Smooth muscle cell (in vitro differentiated cells): ENCODE data around the gene MSMP. TPM values are rescaled to one million over a fixed set of nuclear protein-coding genes. Genes with fewer than 3 reads are reported as not detected.

ENCODE experiments used
- DNase-seq: peaks from one replicate; lab custom pipeline; 2025; ENCODE audit not compliant: unreplicated experiment; lab: John Stamatoyannopoulos, UW
- H2AFZ ChIP-seq: fragments of 200-600 bp; sonication (generic); 2 replicates; pipeline ENCODE4 v1.6.0; 2016; ENCODE audit warnings: antibody characterized with exemption, low read depth, mild to moderate bottlenecking
- H3F3A ChIP-seq: fragments of 200-600 bp; sonication (generic); 2 replicates; pipeline ENCODE4 v1.6.0; 2017; ENCODE audit warnings: antibody characterized with exemption, low read depth
- H3K27ac ChIP-seq: fragments of 200-600 bp; sonication (generic); 2 replicates; pipeline ENCODE4 v1.5.1; 2016; ENCODE audit warnings: low read depth, mild to moderate bottlenecking
- H3K27me3 ChIP-seq: fragments of 200-600 bp; sonication (generic); 2 replicates; pipeline ENCODE4 v1.6.1; 2016; ENCODE audit warnings: low read depth, mild to moderate bottlenecking
- H3K36me3 ChIP-seq: fragments of 200-600 bp; sonication (generic); 2 replicates; pipeline ENCODE4 v1.5.1; 2016; ENCODE audit warnings: low read depth
- H3K4me1 ChIP-seq: fragments of 200-600 bp; sonication (generic); 2 replicates; pipeline ENCODE4 v1.5.1; 2016; ENCODE audit warnings: low read depth
- H3K4me2 ChIP-seq: fragments of 200-600 bp; sonication (generic); 2 replicates; pipeline ENCODE4 v1.6.0; 2016; ENCODE audit warnings: mild to moderate bottlenecking
- H3K4me3 ChIP-seq: fragments of 200-600 bp; sonication (generic); 2 replicates; pipeline ENCODE4 v1.5.1; 2016; ENCODE audit warnings: mild to moderate bottlenecking
- H3K79me2 ChIP-seq: fragments of 200-600 bp; sonication (generic); 2 replicates; pipeline ENCODE4 v1.6.0; 2016; ENCODE audit warnings: low read depth, mild to moderate bottlenecking
- H3K9ac ChIP-seq: fragments of 200-600 bp; sonication (generic); 2 replicates; pipeline ENCODE4 v1.6.0; 2016; ENCODE audit warnings: low read depth
- H3K9me3 ChIP-seq: fragments of 200-600 bp; sonication (generic); replicated peaks from 2 replicates; pipeline ENCODE4 v1.5.1; 2016; ENCODE audit warnings: low read depth
- H4K20me1 ChIP-seq: fragments of 200-600 bp; sonication (generic); 2 replicates; pipeline ENCODE4 v1.6.0; 2016; ENCODE audit warnings: low read depth
- WGBS: methylation state at CpG from one replicate; pipeline ENCODE4 v1.1.7; 2016; ENCODE audit warnings: low lambda C conversion rate; 5-methylcytosine and 5-hydroxymethylcytosine counted together
- polyA plus RNA-seq: library from polyadenylated mRNA; unstranded; fragments of >200 nt; fragmentation: Nextera tagmentation; extraction: Ambion mirVana; gene quantifications from 2 replicates; pipeline ENCODE4 v1.2.1, GENCODE V29; 2016
- total RNA-seq: library from RNA; depleted of rRNA; stranded (reverse); fragments of >200 nt; gene quantifications from 2 replicates; pipeline ENCODE4 v1.2.3, GENCODE V29; 2014
- TF ChIP-seq, protein P1 (sequence below): fragments of 200-600 bp; sonication (generic); IDR thresholded peaks from 2 replicates; pipeline ENCODE4 v1.5.1; 2017; ENCODE audit warnings: borderline replicate concordance, mild to moderate bottlenecking, antibody characterized with exemption; ENCODE audit not compliant: insufficient read depth, poor library complexity, severe bottlenecking

MSMP gene
- total and polyA plus RNA-seq, 2 experiments from 2014 or later = not detected

DNA sequence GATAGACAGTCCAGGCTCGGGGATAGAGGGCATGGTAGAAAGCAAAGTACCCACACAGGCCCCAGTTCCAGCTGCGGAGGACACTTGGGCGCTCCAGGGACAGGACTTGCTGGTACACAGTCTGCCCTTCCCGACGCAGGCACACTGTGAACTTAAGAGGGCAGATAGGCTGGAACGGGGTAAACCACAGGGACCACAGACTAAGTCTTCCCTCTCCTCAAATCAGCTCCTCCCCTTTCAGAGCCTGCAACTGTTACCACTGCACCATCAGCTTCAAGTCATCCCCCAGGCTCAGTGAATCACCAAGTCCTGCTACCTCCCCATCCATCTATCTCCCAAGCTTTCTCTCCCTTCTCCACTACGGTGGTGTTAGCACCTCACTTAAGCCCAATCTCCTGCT is 12.3 kb downstream of the MSMP start:
- Histone ChIP-seq H4K20me1 (peaks cover 47% of the 10 kb centered on the region), H3F3A (peaks cover 8% of the 10 kb centered on the region), H3K36me3 (no peaks in the 10 kb centered on the region), H3K4me1 (peaks cover 8% of the 10 kb centered on the region), H3K9me3 (no peaks in the 10 kb centered on the region), H3K4me3 (no peak overlapping the region), H3K9ac (no peak overlapping the region), H3K27me3 (no peaks in the 10 kb centered on the region), H3K27ac (no peak overlapping the region), H3K4me2 (no peak overlapping the region), H3K79me2 (peaks cover 43% of the 10 kb centered on the region), H2AFZ (no peak overlapping the region)
- TF ChIP-seq, protein P1, sequence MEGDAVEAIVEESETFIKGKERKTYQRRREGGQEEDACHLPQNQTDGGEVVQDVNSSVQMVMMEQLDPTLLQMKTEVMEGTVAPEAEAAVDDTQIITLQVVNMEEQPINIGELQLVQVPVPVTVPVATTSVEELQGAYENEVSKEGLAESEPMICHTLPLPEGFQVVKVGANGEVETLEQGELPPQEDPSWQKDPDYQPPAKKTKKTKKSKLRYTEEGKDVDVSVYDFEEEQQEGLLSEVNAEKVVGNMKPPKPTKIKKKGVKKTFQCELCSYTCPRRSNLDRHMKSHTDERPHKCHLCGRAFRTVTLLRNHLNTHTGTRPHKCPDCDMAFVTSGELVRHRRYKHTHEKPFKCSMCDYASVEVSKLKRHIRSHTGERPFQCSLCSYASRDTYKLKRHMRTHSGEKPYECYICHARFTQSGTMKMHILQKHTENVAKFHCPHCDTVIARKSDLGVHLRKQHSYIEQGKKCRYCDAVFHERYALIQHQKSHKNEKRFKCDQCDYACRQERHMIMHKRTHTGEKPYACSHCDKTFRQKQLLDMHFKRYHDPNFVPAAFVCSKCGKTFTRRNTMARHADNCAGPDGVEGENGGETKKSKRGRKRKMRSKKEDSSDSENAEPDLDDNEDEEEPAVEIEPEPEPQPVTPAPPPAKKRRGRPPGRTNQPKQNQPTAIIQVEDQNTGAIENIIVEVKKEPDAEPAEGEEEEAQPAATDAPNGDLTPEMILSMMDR = no peak
- WGBS = 89% methylated on average over 7 of the region's 7 CpGs
- no peak for DNase-seq

DNA sequence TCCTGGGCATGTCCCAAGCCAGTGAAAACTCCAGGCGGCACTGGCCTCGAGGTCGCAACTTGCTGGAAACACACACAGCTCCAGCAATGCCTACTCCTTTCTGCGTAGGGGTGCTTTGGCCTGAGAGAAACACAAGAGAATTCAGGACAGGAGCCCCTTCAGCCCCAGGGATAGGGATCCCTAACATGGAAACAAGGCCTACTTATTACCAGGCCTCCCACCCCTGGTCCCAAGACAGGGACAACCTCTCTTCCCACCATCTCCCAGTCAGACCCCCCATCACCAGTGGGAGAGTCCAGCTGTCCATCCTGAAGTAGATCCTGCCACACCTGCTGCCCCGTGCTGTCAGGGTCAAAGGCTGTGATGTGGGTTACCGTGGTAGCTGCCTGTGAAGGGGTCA is 13.8 kb downstream of the MSMP start:
- Histone ChIP-seq H3K9me3 (no peaks in the 10 kb centered on the region), H3K9ac (no peak overlapping the region), H2AFZ (no peak overlapping the region), H4K20me1 (peaks cover 43% of the 10 kb centered on the region), H3K36me3 (no peaks in the 10 kb centered on the region), H3F3A (peaks cover 16% of the 10 kb centered on the region), H3K4me2 (no peak overlapping the region), H3K79me2 (peaks cover 32% of the 10 kb centered on the region), H3K4me3 (no peak overlapping the region), H3K27me3 (no peaks in the 10 kb centered on the region), H3K27ac (no peak overlapping the region), H3K4me1 (no peaks in the 10 kb centered on the region)
- TF ChIP-seq, protein P1 = no peak
- WGBS = 96% methylated on average over 6 of the region's 6 CpGs
- DNase-seq = no peak

DNA sequence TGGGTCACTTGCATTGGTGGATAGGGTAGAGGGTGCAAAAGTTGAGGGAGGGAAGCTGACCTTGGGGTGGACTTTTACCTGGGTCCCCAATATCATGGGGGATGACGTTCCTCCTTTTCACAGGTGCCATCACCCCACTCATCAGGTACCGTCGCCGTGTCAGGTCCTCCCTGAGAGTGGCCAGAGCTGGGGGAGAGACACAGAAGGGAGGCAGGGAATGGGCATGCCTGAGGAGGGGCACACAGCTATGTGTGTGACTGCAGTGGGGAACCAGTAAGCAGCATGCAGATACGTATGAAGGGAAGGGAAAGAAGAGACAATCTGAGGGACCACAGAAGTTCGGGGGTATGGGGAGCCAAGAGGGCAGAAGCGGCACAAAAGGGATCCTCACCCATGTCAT is 15.2 kb downstream of the MSMP start:
- no peak overlapping the region for H3K4me2 ChIP-seq
- 96% methylated on average over 7 of the region's 7 CpGs for WGBS
- no peak overlapping the region for H3K27ac ChIP-seq
- H3K4me1 ChIP-seq = peaks cover under 1% of the 10 kb centered on the region
- no peaks in the 10 kb centered on the region for H3K9me3 ChIP-seq
- H3K9ac ChIP-seq = no peak overlapping the region
- H3K36me3 ChIP-seq = no peaks in the 10 kb centered on the region
- peaks cover 32% of the 10 kb centered on the region for H3K79me2 ChIP-seq
- H2AFZ ChIP-seq = no peak overlapping the region
- H3K27me3 ChIP-seq = no peaks in the 10 kb centered on the region
- TF ChIP-seq, protein P1 = no peak
- peaks cover 29% of the 10 kb centered on the region for H4K20me1 ChIP-seq
- H3K4me3 ChIP-seq = no peak overlapping the region
- peaks cover 24% of the 10 kb centered on the region for H3F3A ChIP-seq
- no peak for DNase-seq

DNA sequence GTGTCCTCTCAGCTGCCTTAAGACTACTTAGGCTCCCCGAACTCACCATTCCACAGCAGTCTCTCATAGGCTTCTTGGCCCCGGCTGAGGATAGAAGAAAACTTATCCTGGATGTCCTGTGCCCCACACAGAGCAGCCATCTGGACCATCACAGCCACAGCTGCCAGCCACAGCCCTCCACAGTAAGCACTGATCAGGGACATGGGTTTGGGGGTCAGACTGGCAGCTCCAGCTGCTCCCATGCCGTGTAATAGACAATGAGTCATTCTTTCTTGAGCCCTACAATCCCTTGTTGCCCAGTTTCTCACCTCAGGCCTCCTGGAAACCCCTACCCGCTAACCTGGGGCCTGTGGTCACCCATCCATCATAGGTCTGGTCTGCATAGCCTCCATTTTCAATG is 15.9 kb downstream of the MSMP start:
- no peak overlapping the region for H2AFZ ChIP-seq
- peaks cover 24% of the 10 kb centered on the region for H3F3A ChIP-seq
- TF ChIP-seq, protein P1 = no peak
- H4K20me1 ChIP-seq = peaks cover 23% of the 10 kb centered on the region
- no peak for DNase-seq
- H3K4me3 ChIP-seq = no peak overlapping the region
- H3K4me1 ChIP-seq = peaks cover 8% of the 10 kb centered on the region
- no peak overlapping the region for H3K9ac ChIP-seq
- H3K9me3 ChIP-seq = no peaks in the 10 kb centered on the region
- no peaks in the 10 kb centered on the region for H3K27me3 ChIP-seq
- 82% methylated on average over 4 of the region's 4 CpGs for WGBS
- no peak overlapping the region for H3K27ac ChIP-seq
- H3K4me2 ChIP-seq = no peak overlapping the region
- peaks cover 32% of the 10 kb centered on the region for H3K79me2 ChIP-seq
- no peaks in the 10 kb centered on the region for H3K36me3 ChIP-seq
